Measurements from ENCODE around the gene NSL1.
"Not testable (repeated sequence)": the region's sequence is repeated elsewhere in the genome, so short reads cannot be mapped to it uniquely, and the experiment has no call there.

Gene NSL1, protein sequence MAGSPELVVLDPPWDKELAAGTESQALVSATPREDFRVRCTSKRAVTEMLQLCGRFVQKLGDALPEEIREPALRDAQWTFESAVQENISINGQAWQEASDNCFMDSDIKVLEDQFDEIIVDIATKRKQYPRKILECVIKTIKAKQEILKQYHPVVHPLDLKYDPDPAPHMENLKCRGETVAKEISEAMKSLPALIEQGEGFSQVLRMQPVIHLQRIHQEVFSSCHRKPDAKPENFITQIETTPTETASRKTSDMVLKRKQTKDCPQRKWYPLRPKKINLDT

DNA sequence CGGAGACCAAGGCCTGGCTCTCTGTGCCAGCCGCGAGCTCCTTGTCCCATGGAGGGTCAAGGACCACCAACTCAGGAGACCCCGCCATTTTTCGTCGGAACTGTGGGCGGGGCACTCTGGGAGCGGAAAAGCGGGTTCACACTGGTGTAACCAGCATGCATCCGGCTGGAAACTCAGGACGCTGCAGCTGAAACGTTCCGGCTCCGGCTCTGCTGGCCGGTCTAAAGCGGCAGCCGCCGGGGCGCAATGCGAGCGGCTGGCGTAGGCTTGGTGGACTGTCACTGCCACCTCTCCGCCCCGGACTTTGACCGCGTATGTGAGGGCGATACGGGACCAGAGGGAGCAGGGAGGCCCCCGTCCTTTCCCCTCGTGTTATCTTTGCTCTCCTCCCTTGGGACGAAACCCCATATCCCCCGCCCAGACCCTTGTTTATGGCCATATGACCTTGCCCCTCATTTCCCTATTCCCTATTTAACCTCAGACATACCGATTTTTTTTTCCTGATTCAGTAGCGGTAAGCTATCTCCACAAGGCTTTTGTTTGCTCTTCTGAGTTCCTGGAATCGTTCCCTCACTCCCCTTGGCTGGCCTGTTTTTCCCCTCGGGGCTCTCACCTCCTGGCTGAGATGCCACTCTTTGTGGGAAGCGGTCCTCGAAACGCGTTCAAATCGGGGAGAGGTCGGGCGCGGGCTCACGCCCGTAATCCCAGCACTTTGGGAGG is at the start of gene NSL1, which contains the start of gene TATDN3:
Gene NSL1, minus strand, starts transcription at position 102 of the 720 bp plus-strand sequence. Its CDS starts 14 bp downstream, at position 88.
Gene TATDN3, plus strand, starts transcription at position 219 of the 720 bp plus-strand sequence. Its CDS starts 28 bp downstream, at position 247.
- peak; percentile 90 for DNase-seq (ENCODE audit: low read depth)

- DNase-seq (ENCODE audit: low read depth) = no peak
Measured at GRCh38 chr1:212838145-212838544, 46.6 kb upstream of the NSL1 start.

GRCh38 chr1:212833211-212834207 is 41.9 kb upstream of the NSL1 start:
- not testable (repeated sequence) for DNase-seq (ENCODE audit: low read depth)

DNA sequence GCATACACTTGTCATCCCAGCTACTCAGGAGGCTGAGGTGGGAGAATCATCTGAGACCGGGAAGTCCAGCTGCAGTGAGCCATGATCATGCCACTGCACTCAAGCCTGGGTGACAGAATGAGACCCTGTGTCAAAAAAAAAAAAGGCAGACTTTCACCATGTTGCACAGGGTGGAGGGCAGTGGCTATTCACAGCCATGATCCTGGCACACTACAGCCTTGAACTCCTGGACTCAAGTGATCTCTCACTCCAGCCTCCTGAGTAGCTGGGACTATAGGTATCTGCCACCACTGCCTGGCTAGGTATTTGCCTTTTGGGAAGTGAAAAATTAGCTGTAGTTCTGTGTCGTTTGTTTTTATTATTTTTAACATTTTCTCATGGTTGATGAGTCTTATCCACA is 36.8 kb upstream of the NSL1 start:
- no peak for DNase-seq (ENCODE audit: low read depth)

- no peak for DNase-seq (ENCODE audit: low read depth)
Measured at GRCh38 chr1:212827831-212828278, 36.3 kb upstream of the NSL1 start.

- no peak for DNase-seq (ENCODE audit: low read depth)
Measured at GRCh38 chr1:212827171-212827776, 35.7 kb upstream of the NSL1 start.

GRCh38 chr1:212825798-212826452 is 34.3 kb upstream of the NSL1 start:
- no peak for DNase-seq (ENCODE audit: low read depth)

- no peak for DNase-seq (ENCODE audit: low read depth)
Measured at GRCh38 chr1:212824201-212824600, 32.6 kb upstream of the NSL1 start.

DNA sequence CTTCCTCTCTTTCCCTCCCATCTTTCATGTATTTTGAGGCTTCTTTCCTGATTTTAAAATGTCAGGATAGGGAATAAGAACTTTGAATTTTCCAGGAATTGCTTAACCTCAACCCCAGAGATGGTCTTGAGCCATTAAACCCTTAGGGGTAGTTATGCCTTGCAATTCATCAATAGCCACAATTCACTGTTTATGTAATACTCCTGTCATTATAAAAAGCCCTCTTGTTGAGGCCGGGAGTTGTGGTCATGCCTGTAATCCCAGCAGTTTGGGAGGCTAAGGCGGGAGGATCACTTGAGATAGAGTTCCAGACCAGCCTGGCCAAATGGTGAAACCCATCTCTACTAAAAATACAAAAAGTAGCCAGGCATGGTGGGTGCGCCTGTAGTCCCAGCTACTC is 31.4 kb upstream of the NSL1 start:
- DNase-seq (ENCODE audit: low read depth) = no peak

DNA sequence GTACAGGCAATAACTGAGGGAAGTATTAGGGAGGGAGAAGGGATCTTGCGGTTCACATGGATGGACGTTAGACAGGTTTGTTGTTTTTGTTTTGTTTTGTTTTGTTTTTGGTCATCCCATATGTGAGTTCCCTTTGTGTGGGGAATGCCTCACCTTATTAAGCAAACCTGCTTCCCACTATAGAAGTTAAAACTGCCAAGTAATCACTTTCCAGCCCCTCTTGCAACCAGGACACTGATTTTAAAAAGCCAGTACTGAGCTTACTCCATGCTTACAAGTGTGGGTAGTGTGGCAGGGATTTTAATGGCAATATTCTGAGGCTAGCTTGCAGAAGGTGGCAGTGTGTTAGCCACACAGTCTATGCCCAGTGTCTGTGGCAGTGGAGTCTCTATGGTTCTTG is 29.4 kb upstream of the NSL1 start:
- DNase-seq (ENCODE audit: low read depth) = no peak

GRCh38 chr1:212819726-212820125 is 28.1 kb upstream of the NSL1 start:
- DNase-seq (ENCODE audit: low read depth) = no peak

DNA sequence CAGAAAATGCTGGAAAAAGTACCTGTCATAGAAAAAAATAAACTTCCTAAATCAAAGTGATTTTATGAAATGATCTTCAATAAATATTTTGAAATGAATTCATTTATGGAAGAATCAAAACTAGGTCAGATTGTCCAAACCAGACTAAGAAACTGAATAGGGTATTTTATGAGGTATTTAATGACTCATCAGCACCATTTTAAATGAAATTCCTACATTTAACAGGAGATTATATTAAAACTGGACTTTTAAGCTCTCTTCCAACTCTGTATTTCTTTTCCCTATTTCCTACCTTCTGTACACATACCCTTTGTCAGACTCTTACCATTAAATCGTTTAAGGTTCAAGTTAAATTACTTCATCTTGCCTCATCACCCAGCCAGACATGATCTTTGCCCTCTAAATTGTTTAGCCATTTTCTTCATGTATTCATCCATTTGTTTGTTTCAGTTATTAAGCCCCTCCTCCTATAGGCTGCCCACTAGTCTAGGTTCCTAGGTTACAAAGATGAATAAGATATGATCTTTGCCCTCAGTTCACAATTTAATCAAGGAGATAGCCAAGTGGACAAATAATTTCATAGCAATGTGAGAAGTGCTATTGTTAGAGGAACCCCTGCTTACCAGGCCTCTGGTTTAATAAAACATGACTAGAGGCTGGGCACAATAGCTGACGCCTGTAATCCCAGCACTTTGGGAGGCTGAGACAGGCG is 25.1 kb upstream of the NSL1 start:
- no peak for DNase-seq (ENCODE audit: low read depth)

DNA sequence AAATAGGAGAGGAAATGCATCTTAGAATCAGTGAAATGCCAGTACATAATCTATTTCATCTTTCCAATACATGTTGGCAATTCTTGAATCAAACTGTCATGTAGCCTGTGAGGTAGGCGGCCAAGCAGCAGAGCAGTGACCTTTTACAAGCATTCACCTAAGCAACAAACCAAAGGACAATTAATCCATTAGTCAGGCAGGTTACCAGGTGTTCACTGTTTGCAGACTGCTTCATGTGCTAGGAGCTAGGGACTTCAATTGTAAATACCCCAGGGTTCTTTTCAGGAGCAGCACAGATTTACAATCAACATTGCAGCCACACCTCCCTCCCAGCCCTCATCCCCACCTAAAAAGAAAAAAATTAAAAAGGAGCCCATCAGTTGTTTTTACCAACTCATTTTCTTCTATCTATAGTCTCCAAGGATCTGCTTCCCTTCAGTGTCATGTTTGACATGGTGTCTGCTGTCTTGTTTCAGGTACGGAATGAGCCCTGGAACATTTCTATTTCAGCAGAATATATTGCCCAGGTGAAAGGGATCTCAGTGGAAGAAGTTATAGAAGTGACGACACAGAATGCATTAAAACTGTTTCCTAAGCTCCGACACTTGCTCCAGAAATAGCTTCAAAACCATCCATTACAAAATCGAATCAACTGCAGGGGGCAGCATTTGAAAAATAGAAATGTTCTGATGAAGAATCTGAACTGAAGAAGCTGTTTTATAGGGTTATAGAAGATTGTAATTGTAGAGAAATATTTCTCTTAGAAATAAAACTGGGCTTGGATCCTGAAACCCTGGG is 23.2 kb upstream of the NSL1 start:
- no peak for DNase-seq (ENCODE audit: low read depth)

GRCh38 chr1:212805767-212806166 is 14.2 kb upstream of the NSL1 start:
- no peak for DNase-seq (ENCODE audit: low read depth)

- no peak for DNase-seq (ENCODE audit: low read depth)
Measured at GRCh38 chr1:212797681-212798080, 6.1 kb upstream of the NSL1 start.

DNA sequence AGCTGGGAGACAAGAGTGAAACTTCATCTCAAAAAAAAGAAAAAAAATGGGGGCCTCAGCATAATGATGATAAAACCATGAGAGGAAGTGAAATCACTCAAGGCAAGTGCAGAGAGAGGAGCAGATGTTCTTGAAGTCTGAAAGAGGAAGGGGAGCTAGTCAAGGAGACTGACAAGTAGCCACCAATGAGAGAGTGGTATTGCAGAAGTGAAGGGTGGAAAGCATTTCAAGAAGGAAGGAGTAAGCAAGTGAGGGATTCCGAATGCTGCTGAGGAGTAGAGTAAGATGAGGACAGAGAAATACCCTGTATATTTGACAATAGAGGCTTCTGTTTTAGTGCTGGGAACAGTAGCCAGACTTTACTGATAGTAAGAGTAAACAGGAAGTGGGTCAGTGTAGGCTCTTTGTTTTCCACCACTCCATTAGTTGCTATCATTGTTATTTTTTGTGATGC is 3.0 kb upstream of the NSL1 start:
- no peak for DNase-seq (ENCODE audit: low read depth)

DNA sequence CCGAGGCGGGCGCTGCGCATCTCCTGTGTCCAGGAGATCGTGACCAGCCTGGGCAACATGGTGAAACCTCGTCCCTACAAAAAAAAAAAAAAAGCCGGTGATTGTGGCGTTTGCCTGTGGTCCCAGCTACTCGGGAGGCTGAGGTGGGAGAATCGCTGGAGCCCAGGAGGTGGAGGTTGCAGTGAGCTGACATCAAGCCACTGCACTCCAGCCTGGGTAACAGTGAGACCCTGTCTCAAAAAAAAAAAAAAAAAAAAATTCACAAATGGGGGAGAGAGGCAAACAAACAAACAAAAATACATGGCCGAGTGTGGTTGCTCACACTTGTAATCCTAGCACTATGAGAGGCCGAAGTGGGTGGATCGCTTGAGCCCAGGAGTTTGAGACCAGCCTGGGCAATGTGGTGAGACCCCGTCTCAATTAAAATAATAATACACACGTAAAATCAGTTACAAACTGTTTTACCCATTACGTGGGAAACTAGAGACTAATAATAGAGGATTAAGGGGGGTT is 875 bp upstream of the NSL1 start:
- DNase-seq (ENCODE audit: low read depth) = no peak

- DNase-seq (ENCODE audit: low read depth) = no peak
Measured at GRCh38 chr1:212791261-212791675, 309 bp downstream of the NSL1 start.

- no peak for DNase-seq (ENCODE audit: low read depth)
Measured at GRCh38 chr1:212785871-212786270, 5.7 kb downstream of the NSL1 start.

All from stimulated activated CD8-positive, alpha-beta memory T cell treated with anti-CD3 and anti-CD28 coated beads, Interleukin-12 subunit alpha, Interleukin-12 subunit beta, amount 100 ng/mL, for 4 hours (primary cell).